ENCODE data around the gene RNF144B.
"Not testable (repeated sequence)": the region's sequence is repeated elsewhere in the genome, so short reads cannot be mapped to it uniquely, and the experiment has no call there.

Gene RNF144B

GRCh38 chr6:18380158-18380836, 6.9 kb upstream of the RNF144B start:
- DNase-seq, result no peak

- no peak for DNase-seq
These were observed 6.3 kb upstream of the RNF144B start for GRCh38 chr6:18380851-18381250.

- DNase-seq, result no peak
These were observed 3.7 kb upstream of the RNF144B start for GRCh38 chr6:18383441-18383840.

GRCh38 chr6:18384621-18385020, 2.5 kb upstream of the RNF144B start:
- no peak for DNase-seq

GRCh38 chr6:18386298-18386976, 713 bp upstream of the RNF144B start:
- no peak for DNase-seq

GRCh38 chr6:18388271-18388670, 1.1 kb downstream of the RNF144B start:
- no peak for DNase-seq

- no peak for DNase-seq
These were observed 1.8 kb downstream of the RNF144B start for GRCh38 chr6:18388942-18389341.

GRCh38 chr6:18389479-18389878, 2.3 kb downstream of the RNF144B start:
- DNase-seq, result no peak

- DNase-seq, result no peak
These were observed 3.3 kb downstream of the RNF144B start for GRCh38 chr6:18390476-18390875.

GRCh38 chr6:18391023-18391422, 3.9 kb downstream of the RNF144B start:
- no peak for DNase-seq

GRCh38 chr6:18392346-18392877, 5.3 kb downstream of the RNF144B start:
- DNase-seq, result no peak

- no peak for DNase-seq
These were observed 6.5 kb downstream of the RNF144B start for GRCh38 chr6:18393698-18394097.

- DNase-seq, result no peak
These were observed 8.2 kb downstream of the RNF144B start for GRCh38 chr6:18395177-18395855.

GRCh38 chr6:18395856-18396197, 8.7 kb downstream of the RNF144B start:
- DNase-seq, result no peak

GRCh38 chr6:18397701-18398100, 10.6 kb downstream of the RNF144B start:
- no peak for DNase-seq

- DNase-seq, result not testable (repeated sequence)
These were observed 11.1 kb downstream of the RNF144B start for GRCh38 chr6:18398225-18398624.

- no peak for DNase-seq
These were observed 13.8 kb downstream of the RNF144B start for GRCh38 chr6:18400831-18401446.

- DNase-seq, result not testable (repeated sequence)
These were observed 17.8 kb downstream of the RNF144B start for GRCh38 chr6:18404965-18405364.

GRCh38 chr6:18405477-18406293, 18.5 kb downstream of the RNF144B start:
- DNase-seq, result no peak

GRCh38 chr6:18406955-18407749, 20.0 kb downstream of the RNF144B start:
- no peak for DNase-seq

- DNase-seq, result not testable (repeated sequence)
These were observed 22.5 kb downstream of the RNF144B start for GRCh38 chr6:18409602-18410001.

- DNase-seq, result no peak
These were observed 23.3 kb downstream of the RNF144B start for GRCh38 chr6:18410412-18410811.

All from activated naive CD4-positive, alpha-beta T cell treated with Interleukin-2 at 50 U/mL for 16 hours (primary cell).